GM12872 (cell line): ENCODE results near the gene SFMBT2.

Source experiments
- CTCF ChIP-seq: IDR thresholded peaks from 3 replicates; pipeline ENCODE4 v1.5.1; 2011; ENCODE audit warnings: low read depth, mild to moderate bottlenecking, low read length, moderate library complexity; ENCODE audit not compliant: insufficient read depth

The SFMBT2 gene

GRCh38 chr10:7359356-7359755 lies 51.5 kb downstream of the SFMBT2 start:
- no peak for TF ChIP-seq CTCF

- TF ChIP-seq CTCF, result no peak
Measured at GRCh38 chr10:7357193-7357592, 53.6 kb downstream of the SFMBT2 start.

- TF ChIP-seq CTCF, result no peak
Measured at GRCh38 chr10:7354330-7355047, 56.3 kb downstream of the SFMBT2 start.

GRCh38 chr10:7351894-7352293 lies 58.9 kb downstream of the SFMBT2 start:
- TF ChIP-seq CTCF, result no peak

GRCh38 chr10:7350541-7351195 lies 60.2 kb downstream of the SFMBT2 start:
- TF ChIP-seq CTCF, result no peak

GRCh38 chr10:7345717-7346116 lies 65.1 kb downstream of the SFMBT2 start:
- TF ChIP-seq CTCF, result no peak

- no peak for TF ChIP-seq CTCF
Measured at GRCh38 chr10:7343040-7343439, 67.8 kb downstream of the SFMBT2 start.
